HG02981 (cell line): ENCODE results near the gene SLC38A6.

Experiments
- ATAC-seq: cut with Tn5 transposase; IDR thresholded peaks from one replicate; pipeline ENCODE4 v1.9.1; 2021; ENCODE audit warnings: mild to moderate bottlenecking, moderate library complexity; ENCODE audit not compliant: unreplicated experiment

SLC38A6 gene

DNA sequence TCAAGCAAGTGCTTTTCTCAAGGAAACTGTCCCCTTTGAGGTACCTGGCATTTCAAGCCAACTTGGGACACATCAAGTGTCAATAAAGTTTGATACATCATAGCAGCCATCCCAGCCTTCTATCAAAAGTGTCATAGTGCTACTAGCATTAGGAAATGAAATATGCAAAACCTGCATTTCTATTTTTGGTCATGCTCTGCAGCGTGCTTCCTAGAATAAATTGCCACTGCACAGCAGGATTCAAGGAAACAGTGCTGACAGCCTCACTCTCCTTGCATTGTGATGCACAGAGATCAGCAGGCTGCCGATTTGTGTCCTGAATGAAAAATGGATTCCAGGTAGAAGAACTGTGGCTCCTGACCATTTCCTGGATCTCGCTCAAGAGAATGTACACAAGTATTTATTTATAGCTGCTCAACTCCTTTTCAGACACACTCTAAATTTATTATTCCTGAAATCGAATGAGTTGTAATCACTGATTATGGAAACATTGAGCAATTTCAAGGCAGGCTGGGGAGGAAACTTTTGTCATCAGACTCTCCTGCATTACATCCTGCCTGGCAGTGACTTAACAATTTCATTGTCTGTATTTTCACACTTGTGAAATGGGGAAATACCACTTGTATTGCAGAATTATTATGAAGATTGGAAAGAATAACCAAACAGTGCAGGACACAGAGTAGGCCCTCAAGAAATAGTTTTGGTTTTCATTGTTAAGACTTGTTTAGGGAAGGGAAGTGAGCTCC lies 120.9 kb downstream of the SLC38A6 start:
- ATAC-seq: no peak
